ENCODE results near the gene ESRRG.
"Not testable (repeated sequence)": the region's sequence is repeated elsewhere in the genome, so short reads cannot be mapped to it uniquely, and the experiment has no call there.

Gene ESRRG

GRCh38 chr1:216531263-216532239 lies 191.7 kb downstream of the ESRRG start:
- H3K4me3 ChIP-seq (replicated peaks; ENCODE audit: low read depth, low read length), result peak overlapping the region; percentile 23
- TF ChIP-seq, protein P1, sequence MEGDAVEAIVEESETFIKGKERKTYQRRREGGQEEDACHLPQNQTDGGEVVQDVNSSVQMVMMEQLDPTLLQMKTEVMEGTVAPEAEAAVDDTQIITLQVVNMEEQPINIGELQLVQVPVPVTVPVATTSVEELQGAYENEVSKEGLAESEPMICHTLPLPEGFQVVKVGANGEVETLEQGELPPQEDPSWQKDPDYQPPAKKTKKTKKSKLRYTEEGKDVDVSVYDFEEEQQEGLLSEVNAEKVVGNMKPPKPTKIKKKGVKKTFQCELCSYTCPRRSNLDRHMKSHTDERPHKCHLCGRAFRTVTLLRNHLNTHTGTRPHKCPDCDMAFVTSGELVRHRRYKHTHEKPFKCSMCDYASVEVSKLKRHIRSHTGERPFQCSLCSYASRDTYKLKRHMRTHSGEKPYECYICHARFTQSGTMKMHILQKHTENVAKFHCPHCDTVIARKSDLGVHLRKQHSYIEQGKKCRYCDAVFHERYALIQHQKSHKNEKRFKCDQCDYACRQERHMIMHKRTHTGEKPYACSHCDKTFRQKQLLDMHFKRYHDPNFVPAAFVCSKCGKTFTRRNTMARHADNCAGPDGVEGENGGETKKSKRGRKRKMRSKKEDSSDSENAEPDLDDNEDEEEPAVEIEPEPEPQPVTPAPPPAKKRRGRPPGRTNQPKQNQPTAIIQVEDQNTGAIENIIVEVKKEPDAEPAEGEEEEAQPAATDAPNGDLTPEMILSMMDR (IDR thresholded peaks at IDR 0.05; ENCODE audit: low read depth, low read length, missing control alignments), result no peak
- no peak for DNase-seq (ENCODE audit: extremely low read depth, low read depth)

DNA sequence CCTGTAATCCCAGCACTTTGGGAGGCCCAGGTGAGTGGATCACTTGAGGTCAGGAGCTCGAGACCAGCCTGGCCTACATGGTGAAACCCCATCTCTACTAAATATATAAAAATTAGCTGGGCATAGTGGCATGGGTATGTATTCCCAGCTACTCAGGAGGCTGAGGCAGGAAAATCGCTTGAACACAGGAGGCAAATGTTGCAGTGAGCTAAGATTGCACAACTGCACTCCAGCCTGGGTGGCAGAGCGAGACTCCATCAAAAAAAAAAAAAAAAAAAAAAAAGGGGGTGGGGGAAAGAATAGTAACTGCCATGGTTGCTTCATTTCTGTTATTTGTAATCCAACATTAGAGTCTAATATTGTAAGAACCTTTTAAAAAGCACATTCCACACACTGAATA lies 193.4 kb downstream of the ESRRG start:
- DNase-seq (ENCODE audit: extremely low read depth, low read depth), result not testable (repeated sequence)

DNA sequence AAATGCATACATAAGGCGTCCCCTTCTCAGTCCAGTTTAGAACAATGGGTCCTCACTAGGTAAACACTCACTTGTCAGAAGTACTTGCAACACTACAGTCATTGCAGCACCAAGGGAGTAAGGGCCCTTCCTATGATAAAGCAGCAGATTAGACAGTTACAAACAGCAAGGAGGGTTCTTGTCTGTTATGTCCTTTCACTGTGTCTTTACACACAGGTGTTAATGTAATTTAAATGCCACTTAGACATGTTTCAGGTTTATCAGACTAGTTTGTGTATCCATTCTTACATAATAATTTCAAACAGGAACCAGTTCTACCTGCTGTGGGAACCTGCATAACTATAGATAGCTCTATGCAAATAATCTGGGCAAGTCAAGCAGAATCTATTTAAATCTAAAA lies 194.4 kb downstream of the ESRRG start:
- TF ChIP-seq, protein P1 (IDR thresholded peaks at IDR 0.05; ENCODE audit: low read depth, low read length, missing control alignments), result no peak
- no peak overlapping the region for H3K4me3 ChIP-seq (replicated peaks; ENCODE audit: low read depth, low read length)
- DNase-seq (ENCODE audit: extremely low read depth, low read depth), result no peak

More for the DNA sequence above, 193.4 kb downstream of the ESRRG start:
- not testable (repeated sequence) for H3K4me3 ChIP-seq (replicated peaks; ENCODE audit: low read depth, low read length)

DNA sequence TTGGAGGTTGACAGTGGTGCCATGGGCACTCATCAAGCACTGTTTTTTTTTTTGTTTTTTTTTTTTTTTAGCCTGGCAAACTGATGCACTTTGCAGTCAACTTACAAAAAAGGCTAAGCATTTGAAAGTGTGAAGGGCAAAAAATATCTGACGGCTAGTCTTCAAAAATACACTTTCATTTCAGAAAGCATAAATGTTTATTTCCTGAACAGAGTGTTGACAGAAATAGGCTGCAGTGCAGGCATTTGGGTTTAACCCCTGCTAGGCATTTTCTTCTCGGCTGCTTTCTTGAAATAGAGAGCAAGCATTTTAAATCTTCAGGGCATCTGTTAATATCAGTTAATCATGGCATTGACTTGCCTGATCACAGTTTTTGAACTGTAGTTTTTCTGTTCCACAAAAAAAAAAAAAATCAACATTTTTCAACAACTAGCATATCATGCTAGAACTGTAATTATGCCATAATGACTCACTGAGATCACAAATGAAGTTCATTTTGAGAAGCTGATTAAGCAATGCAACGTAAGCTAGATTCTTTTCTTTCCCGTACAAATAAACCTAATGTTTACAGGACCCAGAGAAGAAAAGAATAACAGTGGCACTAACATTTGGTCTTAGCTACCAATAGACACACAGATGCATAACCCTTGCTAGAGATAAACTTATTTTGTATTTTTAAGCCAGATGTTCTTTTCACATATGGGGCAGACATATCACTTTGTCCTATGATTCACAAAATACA lies 199.6 kb downstream of the ESRRG start:
- TF ChIP-seq, protein P1 (IDR thresholded peaks at IDR 0.05; ENCODE audit: low read depth, low read length, missing control alignments), result no peak
- no peak for DNase-seq (ENCODE audit: extremely low read depth, low read depth)
- no peak overlapping the region for H3K4me3 ChIP-seq (replicated peaks; ENCODE audit: low read depth, low read length)

DNA sequence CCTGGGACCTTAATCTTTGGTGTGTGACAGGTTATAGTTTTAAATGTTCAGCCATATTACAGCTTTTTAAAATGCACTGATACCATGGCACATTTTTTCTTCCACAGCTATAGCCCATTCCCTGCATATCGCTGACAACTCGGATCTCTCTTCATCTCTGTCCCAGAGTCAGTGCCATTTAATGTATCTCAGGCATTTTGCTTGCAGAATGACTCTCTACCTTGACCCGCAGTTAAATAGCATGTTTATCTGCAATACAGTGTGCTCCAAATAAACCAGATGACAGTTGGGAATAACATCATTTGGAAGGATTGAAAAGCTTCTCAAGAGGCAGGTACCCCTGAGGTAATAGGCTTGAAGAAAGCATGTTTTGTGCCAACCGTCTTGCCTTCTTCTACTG lies 200.2 kb downstream of the ESRRG start:
- H3K4me3 ChIP-seq (replicated peaks; ENCODE audit: low read depth, low read length), result no peak overlapping the region
- TF ChIP-seq, protein P1 (IDR thresholded peaks at IDR 0.05; ENCODE audit: low read depth, low read length, missing control alignments), result no peak
- no peak for DNase-seq (ENCODE audit: extremely low read depth, low read depth)

DNA sequence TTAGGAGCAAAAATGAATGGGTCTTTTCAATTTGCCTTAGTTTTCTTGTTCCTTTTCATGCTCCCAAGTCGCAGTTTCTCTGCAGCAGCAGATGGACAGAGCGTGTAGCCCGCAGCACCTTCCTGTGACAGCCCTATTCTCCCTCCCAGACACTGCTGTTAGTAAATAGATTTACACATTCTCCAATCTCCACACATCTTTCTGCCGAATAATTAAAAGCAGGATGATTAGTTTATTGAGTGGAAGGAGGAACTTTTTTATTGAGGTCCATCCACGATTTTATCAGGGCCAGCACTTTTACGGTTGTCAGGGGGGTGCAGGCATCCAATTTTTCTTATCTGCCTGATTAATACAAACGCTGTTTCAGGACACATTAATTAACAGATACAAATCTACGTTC lies 201.8 kb downstream of the ESRRG start:
- TF ChIP-seq, protein P1 (IDR thresholded peaks at IDR 0.05; ENCODE audit: low read depth, low read length, missing control alignments), result no peak
- DNase-seq (ENCODE audit: extremely low read depth, low read depth), result no peak
- no peak overlapping the region for H3K4me3 ChIP-seq (replicated peaks; ENCODE audit: low read depth, low read length)
